Measurements from ENCODE around the gene KLHL22.
A peak's percentile ranks its signal among the peaks of the same experiment; 100 is the strongest.

Gene KLHL22

DNA sequence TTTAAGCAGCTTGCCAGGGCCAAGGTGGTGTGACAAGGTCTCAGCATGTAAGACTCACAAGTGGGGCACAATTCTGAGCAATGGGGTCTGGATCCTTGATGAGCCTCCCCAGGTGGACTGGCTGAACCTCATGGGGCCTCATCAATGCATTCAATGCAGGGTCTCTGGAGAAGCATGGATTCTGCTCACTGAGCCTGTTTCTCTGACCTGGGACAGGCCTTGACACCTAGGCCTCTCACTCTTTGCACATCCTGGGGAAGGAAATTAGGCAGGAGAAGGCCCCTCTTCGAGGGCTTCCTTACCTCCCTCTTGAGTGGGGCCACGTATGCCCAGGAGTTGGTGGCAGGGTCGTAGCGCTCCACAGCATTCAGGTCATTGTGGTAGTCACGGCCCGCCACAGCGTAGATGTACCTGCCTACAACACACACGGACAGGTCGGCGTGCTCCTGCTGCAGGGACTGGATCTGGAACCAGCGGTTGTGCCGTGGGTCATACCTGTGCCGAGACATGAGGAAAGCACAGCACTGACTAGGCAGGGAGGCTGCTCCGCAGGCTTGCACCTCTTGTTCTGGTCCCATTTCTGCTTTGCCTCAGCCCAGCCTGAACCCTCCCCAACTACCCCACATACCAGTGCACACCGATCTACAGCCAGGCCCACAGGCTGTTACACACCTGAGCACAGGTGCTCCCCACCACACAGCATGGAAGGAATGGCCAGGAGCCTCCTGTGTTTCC, 37.9 kb downstream of the KLHL22 start:
- no peak for DNase-seq
- Histone ChIP-seq H3K4me3 (ENCODE audit: low read depth in 1 of 2, low read length in 2 of 2) (no peak overlapping the region), H3K4me2 (ENCODE audit: insufficient read depth, low read length) (no peak overlapping the region), H4K20me1 (ENCODE audit: insufficient read depth, low read length) (no peaks in the 10 kb centered on the region), H3K4me1 (ENCODE audit: insufficient read depth, low read length) (peaks cover 7% of the 10 kb centered on the region; the same call in 1 of the 2 replicates), H3K79me2 (ENCODE audit: insufficient read depth, low read length) (no peaks in the 10 kb centered on the region), H3K36me3 (ENCODE audit: insufficient read depth, low read length) (peaks cover 36% of the 10 kb centered on the region), H3K27ac (ENCODE audit: low read length) (no peak overlapping the region), H2AFZ (ENCODE audit: low read depth, low read length) (no peak overlapping the region), H3K9ac (ENCODE audit: low read depth, low read length) (no peak overlapping the region), H3K9me3 (ENCODE audit: insufficient read depth, low read length, severe bottlenecking) (no peaks in the 10 kb centered on the region), H3K27me3 (ENCODE audit: insufficient read depth, low read length, poor library complexity) (no peaks in the 10 kb centered on the region)
- TF ChIP-seq, protein P1, sequence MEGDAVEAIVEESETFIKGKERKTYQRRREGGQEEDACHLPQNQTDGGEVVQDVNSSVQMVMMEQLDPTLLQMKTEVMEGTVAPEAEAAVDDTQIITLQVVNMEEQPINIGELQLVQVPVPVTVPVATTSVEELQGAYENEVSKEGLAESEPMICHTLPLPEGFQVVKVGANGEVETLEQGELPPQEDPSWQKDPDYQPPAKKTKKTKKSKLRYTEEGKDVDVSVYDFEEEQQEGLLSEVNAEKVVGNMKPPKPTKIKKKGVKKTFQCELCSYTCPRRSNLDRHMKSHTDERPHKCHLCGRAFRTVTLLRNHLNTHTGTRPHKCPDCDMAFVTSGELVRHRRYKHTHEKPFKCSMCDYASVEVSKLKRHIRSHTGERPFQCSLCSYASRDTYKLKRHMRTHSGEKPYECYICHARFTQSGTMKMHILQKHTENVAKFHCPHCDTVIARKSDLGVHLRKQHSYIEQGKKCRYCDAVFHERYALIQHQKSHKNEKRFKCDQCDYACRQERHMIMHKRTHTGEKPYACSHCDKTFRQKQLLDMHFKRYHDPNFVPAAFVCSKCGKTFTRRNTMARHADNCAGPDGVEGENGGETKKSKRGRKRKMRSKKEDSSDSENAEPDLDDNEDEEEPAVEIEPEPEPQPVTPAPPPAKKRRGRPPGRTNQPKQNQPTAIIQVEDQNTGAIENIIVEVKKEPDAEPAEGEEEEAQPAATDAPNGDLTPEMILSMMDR (IDR thresholded peaks at IDR 0.05; ENCODE audit: borderline replicate concordance, extremely low read depth, low read length, poor library complexity, severe bottlenecking): no peak
- TF ChIP-seq EZH2 (IDR thresholded peaks at IDR 0.05; ENCODE audit: borderline replicate concordance, low read depth, low read length, severe bottlenecking): no peak
- no peak for ATAC-seq (ENCODE audit: insufficient read depth, low read depth)

DNA sequence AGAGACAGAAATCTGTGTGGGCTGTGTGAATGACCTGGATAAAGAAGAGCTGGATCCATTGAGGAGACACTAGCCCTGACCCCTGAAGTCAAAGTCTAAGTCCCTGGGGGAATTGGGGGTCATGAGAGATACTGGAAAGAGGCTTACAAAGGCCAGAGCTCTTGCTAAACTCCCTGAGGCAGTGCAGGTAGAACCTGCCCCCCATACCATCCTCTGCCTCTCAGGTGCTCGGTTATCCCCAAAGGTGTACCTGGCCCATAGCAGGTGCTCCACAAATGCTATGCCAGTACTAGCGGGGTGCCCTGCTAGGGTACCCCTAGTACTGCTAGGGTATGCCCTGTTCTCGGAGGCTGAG, 38.9 kb downstream of the KLHL22 start:
- Histone ChIP-seq H3K9ac (ENCODE audit: low read depth, low read length) (0 out of 2 replicates have a peak overlapping the region, but pooled peaks have one; percentile 1), H2AFZ (ENCODE audit: low read depth, low read length) (peak overlapping the region; percentile 80), H3K9me3 (ENCODE audit: insufficient read depth, low read length, severe bottlenecking) (no peaks in the 10 kb centered on the region), H3K4me2 (ENCODE audit: insufficient read depth, low read length) (no peak overlapping the region), H3K36me3 (ENCODE audit: insufficient read depth, low read length) (peaks cover 36% of the 10 kb centered on the region), H3K4me3 (ENCODE audit: low read depth in 1 of 2, low read length in 2 of 2) (no peak overlapping the region), H3K4me1 (ENCODE audit: insufficient read depth, low read length) (peaks cover 7% of the 10 kb centered on the region; the same call in 1 of the 2 replicates), H3K27ac (ENCODE audit: low read length) (peak overlapping the region; percentile 59), H3K79me2 (ENCODE audit: insufficient read depth, low read length) (no peaks in the 10 kb centered on the region), H3K27me3 (ENCODE audit: insufficient read depth, low read length, poor library complexity) (no peaks in the 10 kb centered on the region), H4K20me1 (ENCODE audit: insufficient read depth, low read length) (no peaks in the 10 kb centered on the region)
- ATAC-seq (ENCODE audit: insufficient read depth, low read depth) (0 out of 3 replicates have a peak, but pooled peaks have one; percentile 9), DNase-seq (no peak)
- TF ChIP-seq, protein P1 (IDR thresholded peaks at IDR 0.05; ENCODE audit: borderline replicate concordance, extremely low read depth, low read length, poor library complexity, severe bottlenecking): no peak
- TF ChIP-seq EZH2 (IDR thresholded peaks at IDR 0.05; ENCODE audit: borderline replicate concordance, low read depth, low read length, severe bottlenecking): no peak

DNA sequence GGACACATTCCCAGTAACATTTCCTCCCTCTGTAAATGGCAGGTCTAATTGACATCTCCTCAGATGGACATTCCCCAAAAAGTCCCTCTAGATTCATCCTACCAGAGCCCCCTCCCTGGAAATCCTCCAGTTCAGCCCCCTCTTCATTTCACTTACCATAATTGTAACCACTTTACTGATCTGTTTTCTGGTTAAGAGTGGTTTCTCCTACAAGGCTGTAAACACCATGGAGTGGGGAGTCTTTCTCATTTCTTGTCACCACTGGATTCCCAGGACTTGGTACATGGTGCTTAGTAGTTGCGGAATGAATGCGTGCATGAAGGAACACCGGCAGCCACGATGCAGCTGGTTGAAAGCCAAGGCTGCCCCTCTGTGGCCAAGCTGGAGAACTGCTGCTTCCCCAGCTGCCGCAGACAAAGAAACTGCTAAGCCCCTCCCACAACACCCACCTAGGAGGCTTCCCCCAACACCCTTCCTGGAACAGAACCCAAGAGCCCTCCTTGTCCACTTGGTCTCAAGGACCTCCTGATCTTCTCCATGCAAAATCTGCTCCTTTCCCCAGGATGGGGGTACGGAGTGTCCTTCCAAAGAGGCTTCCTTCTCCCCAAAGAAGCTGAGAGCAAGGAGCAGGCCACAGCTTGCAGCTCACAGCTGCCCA, 39.4 kb downstream of the KLHL22 start:
- Histone ChIP-seq H2AFZ (ENCODE audit: low read depth, low read length) (peak overlapping the region; percentile 80), H3K4me2 (ENCODE audit: insufficient read depth, low read length) (no peak overlapping the region), H3K9ac (ENCODE audit: low read depth, low read length) (0 out of 2 replicates have a peak overlapping the region, but pooled peaks have one; percentile 1), H3K79me2 (ENCODE audit: insufficient read depth, low read length) (no peaks in the 10 kb centered on the region), H3K36me3 (ENCODE audit: insufficient read depth, low read length) (peaks cover 40% of the 10 kb centered on the region), H4K20me1 (ENCODE audit: insufficient read depth, low read length) (no peaks in the 10 kb centered on the region), H3K4me3 (ENCODE audit: low read depth in 1 of 2, low read length in 2 of 2) (no peak overlapping the region), H3K27ac (ENCODE audit: low read length) (peak overlapping the region; percentile 59), H3K9me3 (ENCODE audit: insufficient read depth, low read length, severe bottlenecking) (no peaks in the 10 kb centered on the region), H3K4me1 (ENCODE audit: insufficient read depth, low read length) (peaks cover 7% of the 10 kb centered on the region; the same call in 1 of the 2 replicates), H3K27me3 (ENCODE audit: insufficient read depth, low read length, poor library complexity) (no peaks in the 10 kb centered on the region)
- TF ChIP-seq EZH2 (IDR thresholded peaks at IDR 0.05; ENCODE audit: borderline replicate concordance, low read depth, low read length, severe bottlenecking): no peak
- TF ChIP-seq, protein P1 (IDR thresholded peaks at IDR 0.05; ENCODE audit: borderline replicate concordance, extremely low read depth, low read length, poor library complexity, severe bottlenecking): peak; percentile 98
- DNase-seq (peak; percentile 84), ATAC-seq (ENCODE audit: insufficient read depth, low read depth) (peak; percentile 97)

Data from DND-41 (cell line).